Neural crest cell (in vitro differentiated cells): ENCODE results near the gene CFAP221. TPM values are rescaled to one million over a fixed set of nuclear protein-coding genes. Genes with fewer than 3 reads are reported as not detected.

ENCODE experiments used
- DNase-seq: peaks from one replicate; pipeline ENCODE4 v3.0.0; 2021; ENCODE audit warnings: low read depth, mixed read lengths, low spot score
- H3K27ac Mint-ChIP-seq: one replicate; pipeline ENCODE4 v1.8.0; 2021; ENCODE audit warnings: mild to moderate bottlenecking, mixed read lengths; ENCODE audit not compliant: unreplicated experiment
- H3K27me3 Mint-ChIP-seq: 2 replicates; pipeline ENCODE4 v1.8.0; 2021; ENCODE audit warnings: low read depth, mild to moderate bottlenecking, mixed read lengths
- H3K36me3 Mint-ChIP-seq: 2 replicates; pipeline ENCODE4 v1.8.0; 2021; ENCODE audit warnings: low read depth, mild to moderate bottlenecking, mixed read lengths
- H3K4me1 Mint-ChIP-seq: 2 replicates; pipeline ENCODE4 v1.8.0; 2021; ENCODE audit warnings: mixed read lengths
- H3K4me3 Mint-ChIP-seq: one replicate; pipeline ENCODE4 v1.8.0; 2021; ENCODE audit warnings: mild to moderate bottlenecking, mixed read lengths
- H3K9me3 Mint-ChIP-seq: 2 replicates; pipeline ENCODE4 v1.8.0; 2021; ENCODE audit warnings: mixed read lengths
- total RNA-seq: library from RNA; stranded (reverse); gene quantifications from 2 replicates; pipeline ENCODE4 v1.2.1, GENCODE V29; 2021
- TF ChIP-seq, protein P1 (sequence below): fragments of 200-600 bp; sonication (generic); conservative IDR thresholded peaks from 2 replicates; pipeline ENCODE4 v1.5.0; 2021; ENCODE audit warnings: antibody characterized with exemption, mild to moderate bottlenecking

Gene CFAP221
- total RNA-seq, 1 donor from 2014 or later: 2.0 TPM

DNA sequence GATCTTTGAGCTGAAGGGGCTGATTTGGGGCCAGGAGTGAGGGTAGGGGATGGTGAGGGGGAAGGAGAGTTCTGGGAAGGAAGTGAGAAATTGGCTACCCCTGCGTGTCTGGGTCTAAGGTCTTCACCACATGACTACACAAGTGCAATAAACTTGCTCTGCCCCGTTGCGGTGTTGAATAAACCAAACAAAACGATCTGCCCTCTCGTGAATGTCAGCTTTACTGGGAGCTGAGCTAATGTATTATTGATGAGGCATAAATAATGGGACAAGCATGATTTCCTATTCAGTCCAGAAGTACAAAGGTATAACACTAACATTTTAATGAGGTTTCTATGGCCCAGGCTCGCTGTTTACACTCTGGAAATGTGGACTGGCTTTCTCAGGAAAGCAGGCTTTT lies 8.0 kb upstream of the CFAP221 start:
- Mint-ChIP-seq H3K27ac (peak overlapping the region; percentile 54), H3K4me1 (peaks cover 15% of the 10 kb centered on the region), H3K27me3 (peaks cover 21% of the 10 kb centered on the region), H3K36me3 (peaks cover 5% of the 10 kb centered on the region), H3K9me3 (peaks cover 8% of the 10 kb centered on the region), H3K4me3 (peak overlapping the region; percentile 2)
- DNase-seq: no peak
- TF ChIP-seq, protein P1, sequence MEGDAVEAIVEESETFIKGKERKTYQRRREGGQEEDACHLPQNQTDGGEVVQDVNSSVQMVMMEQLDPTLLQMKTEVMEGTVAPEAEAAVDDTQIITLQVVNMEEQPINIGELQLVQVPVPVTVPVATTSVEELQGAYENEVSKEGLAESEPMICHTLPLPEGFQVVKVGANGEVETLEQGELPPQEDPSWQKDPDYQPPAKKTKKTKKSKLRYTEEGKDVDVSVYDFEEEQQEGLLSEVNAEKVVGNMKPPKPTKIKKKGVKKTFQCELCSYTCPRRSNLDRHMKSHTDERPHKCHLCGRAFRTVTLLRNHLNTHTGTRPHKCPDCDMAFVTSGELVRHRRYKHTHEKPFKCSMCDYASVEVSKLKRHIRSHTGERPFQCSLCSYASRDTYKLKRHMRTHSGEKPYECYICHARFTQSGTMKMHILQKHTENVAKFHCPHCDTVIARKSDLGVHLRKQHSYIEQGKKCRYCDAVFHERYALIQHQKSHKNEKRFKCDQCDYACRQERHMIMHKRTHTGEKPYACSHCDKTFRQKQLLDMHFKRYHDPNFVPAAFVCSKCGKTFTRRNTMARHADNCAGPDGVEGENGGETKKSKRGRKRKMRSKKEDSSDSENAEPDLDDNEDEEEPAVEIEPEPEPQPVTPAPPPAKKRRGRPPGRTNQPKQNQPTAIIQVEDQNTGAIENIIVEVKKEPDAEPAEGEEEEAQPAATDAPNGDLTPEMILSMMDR: no peak

DNA sequence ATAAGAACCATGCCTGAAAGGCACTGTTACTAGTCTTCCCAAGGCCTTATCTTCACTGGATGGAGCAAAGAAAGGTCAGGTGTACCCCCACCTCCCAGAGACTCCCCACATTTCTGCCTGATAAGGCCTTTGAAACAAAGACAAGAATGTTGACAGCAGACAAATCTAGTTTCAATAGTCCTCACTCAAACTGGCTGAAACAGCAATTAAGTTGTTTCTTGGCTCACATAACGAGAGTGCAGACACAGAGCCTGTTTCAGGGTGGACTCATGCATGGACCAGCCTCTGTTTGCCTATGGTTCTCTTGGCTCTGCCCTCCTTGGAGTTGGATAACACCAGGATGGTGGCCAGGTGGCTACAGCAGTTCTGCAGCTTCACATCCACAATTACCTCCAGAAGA lies 7.5 kb upstream of the CFAP221 start:
- DNase-seq: no peak
- peaks cover 21% of the 10 kb centered on the region for H3K27me3 Mint-ChIP-seq
- peaks cover 2% of the 10 kb centered on the region for H3K36me3 Mint-ChIP-seq
- no peak overlapping the region for H3K4me3 Mint-ChIP-seq
- H3K27ac Mint-ChIP-seq: no peak overlapping the region
- peaks cover 20% of the 10 kb centered on the region for H3K4me1 Mint-ChIP-seq
- TF ChIP-seq, protein P1: no peak
- H3K9me3 Mint-ChIP-seq: peaks cover 8% of the 10 kb centered on the region

DNA sequence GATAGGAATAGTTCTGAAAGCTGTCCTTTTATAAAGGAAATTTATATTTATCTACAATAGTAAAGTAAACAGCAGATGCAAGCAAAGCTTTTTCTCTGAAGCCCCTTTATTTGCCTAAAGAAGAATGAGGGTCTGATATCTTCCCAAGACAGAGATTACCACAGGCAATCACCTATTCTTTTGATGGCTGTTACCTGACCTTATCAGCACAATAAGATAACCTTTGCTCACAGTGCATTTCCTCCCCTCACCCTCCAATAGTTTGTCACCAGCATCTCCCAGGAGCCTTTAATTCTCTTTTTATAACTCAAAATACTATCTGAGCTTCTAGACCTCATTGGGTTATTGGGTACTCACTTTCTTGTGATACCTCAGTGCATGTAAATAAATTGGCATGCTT lies 6.5 kb upstream of the CFAP221 start:
- Mint-ChIP-seq H3K4me3 (no peak overlapping the region), H3K27me3 (peaks cover 22% of the 10 kb centered on the region), H3K9me3 (peaks cover 8% of the 10 kb centered on the region), H3K4me1 (peaks cover 23% of the 10 kb centered on the region), H3K36me3 (peaks cover 2% of the 10 kb centered on the region), H3K27ac (no peak overlapping the region)
- TF ChIP-seq, protein P1: no peak
- no peak for DNase-seq

DNA sequence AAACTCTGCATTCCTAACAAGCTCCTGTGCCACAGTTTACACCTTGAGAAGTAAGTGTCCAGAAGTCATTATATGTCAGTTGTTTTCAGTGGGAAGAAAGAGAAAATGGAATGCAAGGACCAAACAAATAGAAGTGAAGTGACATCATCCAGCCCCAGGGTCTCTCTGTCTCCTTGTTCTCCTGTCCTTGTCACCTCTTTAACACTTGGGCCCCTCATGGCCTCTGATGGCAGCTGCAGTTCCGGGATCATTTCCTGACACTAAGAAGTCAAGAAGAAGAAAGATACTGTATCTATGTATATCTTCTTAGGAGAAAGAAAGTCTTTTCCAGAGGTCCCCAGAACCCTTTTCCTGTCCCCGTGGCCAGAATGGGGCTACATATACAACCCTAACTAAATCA lies 2.8 kb upstream of the CFAP221 start:
- no peaks in the 10 kb centered on the region for H3K36me3 Mint-ChIP-seq
- DNase-seq: no peak
- peaks cover 24% of the 10 kb centered on the region for H3K27me3 Mint-ChIP-seq
- peaks cover 38% of the 10 kb centered on the region for H3K4me1 Mint-ChIP-seq
- peak overlapping the region; percentile 57 for H3K4me3 Mint-ChIP-seq
- H3K27ac Mint-ChIP-seq: no peak overlapping the region
- no peaks in the 10 kb centered on the region for H3K9me3 Mint-ChIP-seq
- TF ChIP-seq, protein P1: no peak

DNA sequence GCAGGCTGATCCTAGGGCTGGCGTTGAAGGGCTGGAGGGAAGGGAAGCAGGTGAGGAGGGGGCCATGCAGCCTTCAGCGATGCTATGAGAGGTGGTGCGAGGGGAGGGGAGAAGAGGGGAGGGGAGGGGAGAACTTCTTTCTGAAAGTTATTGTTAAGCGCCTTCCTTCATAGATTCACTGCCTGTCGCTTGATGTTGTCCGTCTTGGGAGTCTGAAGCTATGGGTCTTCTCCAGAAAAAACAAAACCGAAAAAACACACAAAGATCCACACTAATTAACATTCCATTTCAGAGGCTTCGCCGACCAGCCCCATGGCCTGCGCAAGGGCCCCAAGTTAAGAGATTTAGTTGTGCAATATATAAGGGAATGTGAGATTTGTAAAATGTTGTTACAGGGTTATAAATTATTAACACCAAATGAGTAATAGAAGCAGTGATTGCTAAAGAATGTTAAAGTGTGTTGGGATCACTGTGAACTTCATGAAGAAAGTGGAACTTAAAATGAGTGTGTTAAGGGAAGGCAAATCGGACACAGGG lies 758 bp downstream of the CFAP221 start:
- no peak for DNase-seq
- Mint-ChIP-seq H3K4me3 (peak overlapping the region; percentile 81), H3K36me3 (no peaks in the 10 kb centered on the region), H3K27ac (peak overlapping the region; percentile 50), H3K27me3 (peaks cover 13% of the 10 kb centered on the region), H3K9me3 (no peaks in the 10 kb centered on the region), H3K4me1 (peaks cover 36% of the 10 kb centered on the region)
- TF ChIP-seq, protein P1: no peak
